ENCODE data around the gene IGSF8.
A peak's percentile ranks its signal among the peaks of the same experiment; 100 is the strongest.
"Not testable (repeated sequence)": the region's sequence is repeated elsewhere in the genome, so short reads cannot be mapped to it uniquely, and the experiment has no call there.

The IGSF8 gene

GRCh38 chr1:160097911-160098851 is at the start of gene IGSF8:
TSS of gene IGSF8 (minus strand) at chr1:160098619. CDS start at chr1:160098472, 147 bp downstream.
- peak; percentile 91 for DNase-seq

GRCh38 chr1:160148121-160148520 is 49.7 kb upstream of the IGSF8 start:
- DNase-seq = no peak

GRCh38 chr1:160146107-160146506 is 47.7 kb upstream of the IGSF8 start:
- DNase-seq = no peak

- no peak for DNase-seq
Observed at GRCh38 chr1:160144921-160145320, 46.5 kb upstream of the IGSF8 start.

- no peak for DNase-seq
Observed at GRCh38 chr1:160143695-160144094, 45.3 kb upstream of the IGSF8 start.

- DNase-seq = no peak
Observed at GRCh38 chr1:160139840-160140239, 41.4 kb upstream of the IGSF8 start.

- no peak for DNase-seq
Observed at GRCh38 chr1:160137216-160137862, 38.9 kb upstream of the IGSF8 start.

GRCh38 chr1:160136926-160137200 is 38.4 kb upstream of the IGSF8 start:
- DNase-seq = no peak

- no peak for DNase-seq
Observed at GRCh38 chr1:160136121-160136925, 37.9 kb upstream of the IGSF8 start.

- no peak for DNase-seq
Observed at GRCh38 chr1:160134791-160135572, 36.6 kb upstream of the IGSF8 start.

- DNase-seq = no peak
Observed at GRCh38 chr1:160133990-160134770, 35.8 kb upstream of the IGSF8 start.

GRCh38 chr1:160131803-160132565 is 33.6 kb upstream of the IGSF8 start:
- no peak for DNase-seq

GRCh38 chr1:160130939-160131338 is 32.5 kb upstream of the IGSF8 start:
- DNase-seq = no peak

GRCh38 chr1:160130486-160130885 is 32.1 kb upstream of the IGSF8 start:
- DNase-seq = no peak

GRCh38 chr1:160129966-160130365 is 31.5 kb upstream of the IGSF8 start:
- DNase-seq = no peak

GRCh38 chr1:160129558-160129957 is 31.1 kb upstream of the IGSF8 start:
- no peak for DNase-seq

- DNase-seq = no peak
Observed at GRCh38 chr1:160129046-160129445, 30.6 kb upstream of the IGSF8 start.

GRCh38 chr1:160128636-160129035 is 30.2 kb upstream of the IGSF8 start:
- no peak for DNase-seq

- DNase-seq = no peak
Observed at GRCh38 chr1:160127865-160128523, 29.6 kb upstream of the IGSF8 start.

GRCh38 chr1:160127381-160127780 is 29.0 kb upstream of the IGSF8 start:
- DNase-seq = no peak

GRCh38 chr1:160126342-160126741 is 27.9 kb upstream of the IGSF8 start:
- not testable (repeated sequence) for DNase-seq
